Parathyroid adenoma (tissue), 2 donors: ENCODE data around the gene ARL14.
A peak's percentile ranks its signal among the peaks of the same experiment; 100 is the strongest.

Source experiments
- H2AFZ ChIP-seq: fragments of 300-600 bp; sonication (generic); one replicate; pipeline ENCODE4 v1.7.0; 2017; ENCODE audit warnings: antibody characterized with exemption, mild to moderate bottlenecking
- H3K27ac ChIP-seq: fragments of 300-600 bp; sonication (generic); one replicate; pipeline ENCODE4 v1.7.0; 2017
- H3K27me3 ChIP-seq: fragments of 300-600 bp; sonication (generic); one replicate; pipeline ENCODE4 v1.7.0; 2017; ENCODE audit warnings: low read length; ENCODE audit not compliant: control insufficient read depth, insufficient read depth
- H3K36me3 ChIP-seq: fragments of 300-600 bp; sonication (generic); one replicate; pipeline ENCODE4 v1.7.0; 2017; ENCODE audit warnings: low read length; ENCODE audit not compliant: control insufficient read depth, insufficient read depth
- H3K4me1 ChIP-seq: fragments of 300-600 bp; sonication (generic); one replicate; pipeline ENCODE4 v1.7.0; 2017; ENCODE audit warnings: control low read depth
- H3K4me2 ChIP-seq: fragments of 300-600 bp; sonication (generic); one replicate; pipeline ENCODE4 v1.7.0; 2017; ENCODE audit warnings: low read length
- H3K4me3 ChIP-seq: fragments of 300-600 bp; sonication (generic); one replicate; pipeline ENCODE4 v1.7.0; 2017; ENCODE audit warnings: low read depth, low read length
- H3K79me2 ChIP-seq: fragments of 300-600 bp; sonication (generic); one replicate; pipeline ENCODE4 v1.7.0; 2017; ENCODE audit warnings: control low read depth
- H3K9ac ChIP-seq: fragments of 300-600 bp; sonication (generic); one replicate; pipeline ENCODE4 v1.7.0; 2017; ENCODE audit warnings: mild to moderate bottlenecking
- H3K9me3 ChIP-seq: fragments of 300-600 bp; sonication (generic); one replicate; pipeline ENCODE4 v1.7.0; 2017; ENCODE audit warnings: low read length; ENCODE audit not compliant: control insufficient read depth
- TF ChIP-seq, protein P1 (sequence below): fragments of 300-600 bp; sonication (generic); IDR thresholded peaks from one replicate; pipeline ENCODE4 v1.7.0; 2017; ENCODE audit warnings: antibody characterized with exemption, mild to moderate bottlenecking
- donor health status: primary hyperparathyroidism.

The ARL14 gene

DNA sequence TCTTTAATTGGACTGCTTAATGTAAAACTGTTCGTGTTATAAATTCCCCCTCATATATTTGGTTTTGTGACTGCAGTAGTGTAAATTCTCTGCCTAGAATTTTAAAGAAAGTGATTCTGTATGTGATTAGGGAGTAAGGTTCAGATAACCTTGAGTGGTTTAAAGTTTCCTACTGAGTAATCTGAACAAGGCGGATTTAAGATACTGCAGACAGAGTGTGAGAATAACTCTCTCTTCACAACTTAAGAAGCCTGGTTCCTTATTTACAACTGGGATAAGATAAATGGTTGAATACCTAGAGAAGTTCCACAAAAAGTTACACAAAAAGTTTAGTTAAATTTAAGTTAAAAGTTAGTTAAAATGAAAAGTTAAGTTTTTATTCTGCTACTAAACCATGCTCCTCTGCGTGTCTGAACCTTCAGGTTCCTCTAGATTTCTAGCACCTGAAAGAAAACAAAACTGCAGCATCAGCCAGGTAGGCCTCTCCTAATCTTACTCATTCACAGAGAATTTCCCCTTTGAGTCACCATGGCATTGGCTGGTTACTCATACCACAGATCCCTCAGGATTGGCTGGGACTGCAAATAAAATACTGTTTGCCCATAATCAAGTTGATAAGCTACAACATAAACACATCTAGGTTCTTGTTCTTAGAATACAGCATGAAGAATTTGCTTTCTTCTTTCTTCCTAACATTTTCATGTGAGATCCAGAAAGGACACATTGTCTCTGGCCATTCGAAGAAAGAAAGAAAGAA is at the start of gene ARL14:
Gene ARL14, plus strand, starts transcription at position 614 of the 757 bp plus-strand sequence. CDS start 187 bp downstream, outside the sequence.
- Histone ChIP-seq H3K4me1 (peaks cover 7% of the 10 kb centered on the region), H3K27ac (peak within 1 kb of the TSS; percentile 13), H3K4me3 (no peak within 1 kb of the TSS), H2AFZ (peak within 1 kb of the TSS; percentile 49), H3K4me2 (no peak within 1 kb of the TSS), H3K9me3 (no peaks in the 10 kb centered on the region), H3K9ac (no peak within 1 kb of the TSS), H3K27me3 (no peaks in the 10 kb centered on the region), H3K79me2 (no peaks in the 10 kb centered on the region), H3K36me3 (no peaks in the 10 kb centered on the region)
- TF ChIP-seq, protein P1, sequence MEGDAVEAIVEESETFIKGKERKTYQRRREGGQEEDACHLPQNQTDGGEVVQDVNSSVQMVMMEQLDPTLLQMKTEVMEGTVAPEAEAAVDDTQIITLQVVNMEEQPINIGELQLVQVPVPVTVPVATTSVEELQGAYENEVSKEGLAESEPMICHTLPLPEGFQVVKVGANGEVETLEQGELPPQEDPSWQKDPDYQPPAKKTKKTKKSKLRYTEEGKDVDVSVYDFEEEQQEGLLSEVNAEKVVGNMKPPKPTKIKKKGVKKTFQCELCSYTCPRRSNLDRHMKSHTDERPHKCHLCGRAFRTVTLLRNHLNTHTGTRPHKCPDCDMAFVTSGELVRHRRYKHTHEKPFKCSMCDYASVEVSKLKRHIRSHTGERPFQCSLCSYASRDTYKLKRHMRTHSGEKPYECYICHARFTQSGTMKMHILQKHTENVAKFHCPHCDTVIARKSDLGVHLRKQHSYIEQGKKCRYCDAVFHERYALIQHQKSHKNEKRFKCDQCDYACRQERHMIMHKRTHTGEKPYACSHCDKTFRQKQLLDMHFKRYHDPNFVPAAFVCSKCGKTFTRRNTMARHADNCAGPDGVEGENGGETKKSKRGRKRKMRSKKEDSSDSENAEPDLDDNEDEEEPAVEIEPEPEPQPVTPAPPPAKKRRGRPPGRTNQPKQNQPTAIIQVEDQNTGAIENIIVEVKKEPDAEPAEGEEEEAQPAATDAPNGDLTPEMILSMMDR: no peak

DNA sequence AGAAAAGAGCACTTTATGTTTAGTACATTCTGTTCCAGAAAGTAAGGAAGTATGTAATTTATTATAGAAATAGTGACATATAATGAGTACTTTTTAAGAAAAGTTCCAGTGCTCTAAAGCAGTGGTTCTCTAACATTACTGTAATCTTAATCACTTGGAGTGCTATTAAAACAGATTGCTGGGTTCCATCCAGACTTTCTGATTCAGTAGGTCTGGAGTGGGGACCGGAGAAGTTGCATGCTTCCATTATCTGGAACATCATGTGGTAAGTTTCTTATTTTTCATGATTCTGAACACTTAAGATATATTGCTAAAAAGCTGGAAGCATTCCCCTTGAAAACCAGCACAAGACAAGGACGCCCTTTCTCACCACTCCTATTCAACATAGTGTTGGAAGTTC is 47.5 kb upstream of the ARL14 start:
- H2AFZ ChIP-seq: no peak overlapping the region
- H3K27ac ChIP-seq: no peak overlapping the region
- H3K36me3 ChIP-seq: no peaks in the 10 kb centered on the region
- H3K79me2 ChIP-seq: no peaks in the 10 kb centered on the region
- H3K27me3 ChIP-seq: no peaks in the 10 kb centered on the region
- H3K9ac ChIP-seq: no peak overlapping the region
- H3K4me3 ChIP-seq: no peak overlapping the region
- TF ChIP-seq, protein P1: no peak
- H3K4me2 ChIP-seq: no peak overlapping the region
- H3K9me3 ChIP-seq: no peaks in the 10 kb centered on the region
- H3K4me1 ChIP-seq: peaks cover 2% of the 10 kb centered on the region

DNA sequence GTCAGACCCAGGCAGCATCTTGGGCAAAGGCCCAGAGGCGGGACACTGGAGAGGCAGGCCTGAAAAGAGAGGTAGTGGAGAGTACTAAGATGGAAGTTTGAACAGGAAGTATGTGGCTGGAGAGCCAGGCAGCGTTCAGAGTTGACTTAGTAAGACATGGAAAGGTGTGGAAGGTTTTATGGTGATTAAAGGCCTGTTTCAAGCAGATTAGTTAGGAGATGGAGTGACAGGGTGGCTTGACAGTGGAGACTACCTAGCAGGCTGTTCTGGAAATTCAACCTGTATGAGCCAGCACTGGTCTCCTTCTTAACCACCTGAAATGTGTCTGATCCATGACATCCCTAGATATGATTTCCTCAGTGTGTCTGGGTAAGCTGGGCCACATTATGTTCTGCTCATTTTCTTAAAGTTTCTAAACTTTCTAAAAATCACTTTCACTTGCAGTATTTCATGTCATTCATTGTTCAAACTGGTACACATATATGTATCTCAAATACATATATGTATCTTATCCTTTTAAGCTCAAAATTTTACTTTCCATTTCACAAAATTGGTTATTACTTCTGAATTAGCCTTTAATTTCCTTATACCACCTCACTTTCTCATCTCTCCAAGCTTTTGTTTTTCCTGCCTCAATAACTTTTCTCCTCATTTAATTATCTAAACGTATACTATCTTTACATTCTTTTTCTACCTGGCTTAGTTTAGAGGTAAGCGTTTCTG is 43.4 kb upstream of the ARL14 start:
- H3K4me2 ChIP-seq: no peak overlapping the region
- no peaks in the 10 kb centered on the region for H3K27me3 ChIP-seq
- H3K27ac ChIP-seq: no peak overlapping the region
- TF ChIP-seq, protein P1: no peak
- H3K4me3 ChIP-seq: no peak overlapping the region
- H3K9ac ChIP-seq: no peak overlapping the region
- H2AFZ ChIP-seq: no peak overlapping the region
- H3K36me3 ChIP-seq: no peaks in the 10 kb centered on the region
- H3K4me1 ChIP-seq: peaks cover 2% of the 10 kb centered on the region
- H3K9me3 ChIP-seq: no peaks in the 10 kb centered on the region
- H3K79me2 ChIP-seq: no peaks in the 10 kb centered on the region

DNA sequence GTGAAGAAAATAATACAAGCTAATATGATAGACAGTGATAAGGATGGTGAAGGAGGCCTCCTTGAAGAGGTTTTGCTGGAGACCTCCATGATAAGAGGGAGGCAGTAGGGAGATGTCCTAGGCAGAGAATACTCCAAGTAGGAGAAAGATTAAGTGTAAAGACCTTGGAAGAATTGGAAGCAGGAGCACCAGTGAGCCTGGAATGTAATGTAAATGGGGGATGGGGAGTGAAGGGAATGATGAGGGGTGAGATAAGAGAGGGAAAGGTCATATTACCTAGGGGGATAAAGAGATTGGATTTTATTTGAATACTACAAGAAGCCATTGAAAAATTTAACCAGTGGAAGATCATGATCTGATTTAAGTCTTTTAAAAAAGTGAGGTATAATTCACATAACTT is 41.7 kb upstream of the ARL14 start:
- Histone ChIP-seq H3K9me3 (no peaks in the 10 kb centered on the region), H3K79me2 (no peaks in the 10 kb centered on the region), H3K9ac (no peak overlapping the region), H2AFZ (no peak overlapping the region), H3K4me2 (no peak overlapping the region), H3K27me3 (no peaks in the 10 kb centered on the region), H3K4me1 (peaks cover 2% of the 10 kb centered on the region), H3K36me3 (no peaks in the 10 kb centered on the region), H3K27ac (no peak overlapping the region), H3K4me3 (no peak overlapping the region)
- TF ChIP-seq, protein P1: no peak
